Ovary (tissue), 3 donors: ENCODE results near the gene SLC35F4.

Experiments used
- CTCF ChIP-seq, 3 donors: fragments of 450-650 bp in 2 of 3; fragments of 200-600 bp in 1 of 3; IDR thresholded peaks; one replicate each; pipeline versions ENCODE4 v1.5.1 to v1.8.0; 2016 to 2022; ENCODE audit warnings: antibody characterized with exemption in 3 of 3, mild to moderate bottlenecking in 1 of 3
- POLR2A ChIP-seq: fragments of 450-650 bp; IDR thresholded peaks from one replicate; pipeline ENCODE4 v1.6.1; 2017; ENCODE audit warnings: antibody characterized with exemption, mild to moderate bottlenecking, moderate library complexity
- donor health status: DM: no; HTN: no; CAD: no.

- no peak for TF ChIP-seq POLR2A
- TF ChIP-seq CTCF (IDR thresholded peaks at IDR 0.05), result no peak
These were observed 165.9 kb downstream of the SLC35F4 start for GRCh38 chr14:57699947-57700346.
